UCSD-AML1 (cell line): ENCODE results near the gene SLC39A6.
"Not testable (repeated sequence)": the region's sequence is repeated elsewhere in the genome, so short reads cannot be mapped to it uniquely, and the experiment has no call there.

Experiments
- DNase-seq: peaks from one replicate; lab custom pipeline; 2025; ENCODE audit not compliant: unreplicated experiment; lab: John Stamatoyannopoulos, UW

The SLC39A6 gene

DNA sequence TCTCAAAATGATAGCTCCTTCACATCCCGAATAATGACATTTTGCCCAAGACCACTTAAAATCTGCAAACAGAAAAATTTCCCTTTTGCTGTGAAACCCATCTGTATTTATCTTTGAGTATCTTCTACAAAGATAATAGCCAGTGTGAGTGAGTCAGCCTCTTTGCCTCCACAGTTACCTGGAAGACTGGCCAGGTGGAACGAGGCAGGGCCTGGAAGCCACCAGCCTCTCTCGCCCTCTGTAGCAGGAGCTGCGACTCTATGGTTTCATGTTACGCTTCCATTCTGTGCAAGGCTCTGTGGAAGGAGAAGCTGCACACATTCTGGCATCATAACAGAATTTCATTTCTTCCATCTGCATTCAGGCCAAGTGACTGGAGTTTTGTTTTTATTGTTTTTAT lies 10.1 kb upstream of the SLC39A6 start:
- DNase-seq, result no peak

DNA sequence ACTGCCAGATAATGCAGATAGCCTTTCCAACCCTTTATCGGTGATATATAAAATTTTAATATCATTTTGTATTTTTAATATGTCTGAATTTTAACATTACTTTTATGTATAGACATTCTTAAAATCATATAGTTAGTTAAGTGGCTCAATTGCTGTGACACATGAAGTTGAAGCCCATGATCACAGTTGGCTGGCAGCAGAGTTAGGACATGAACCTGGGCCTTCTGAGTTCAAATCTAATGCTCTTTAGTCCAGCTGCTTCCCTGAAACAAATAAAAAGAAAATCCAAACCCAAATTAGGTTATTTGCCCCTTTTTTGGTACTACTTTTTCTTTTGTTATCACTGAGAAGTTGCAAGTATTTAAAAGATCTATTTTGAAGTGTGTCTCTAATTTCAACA lies 6.1 kb upstream of the SLC39A6 start:
- DNase-seq, result no peak

DNA sequence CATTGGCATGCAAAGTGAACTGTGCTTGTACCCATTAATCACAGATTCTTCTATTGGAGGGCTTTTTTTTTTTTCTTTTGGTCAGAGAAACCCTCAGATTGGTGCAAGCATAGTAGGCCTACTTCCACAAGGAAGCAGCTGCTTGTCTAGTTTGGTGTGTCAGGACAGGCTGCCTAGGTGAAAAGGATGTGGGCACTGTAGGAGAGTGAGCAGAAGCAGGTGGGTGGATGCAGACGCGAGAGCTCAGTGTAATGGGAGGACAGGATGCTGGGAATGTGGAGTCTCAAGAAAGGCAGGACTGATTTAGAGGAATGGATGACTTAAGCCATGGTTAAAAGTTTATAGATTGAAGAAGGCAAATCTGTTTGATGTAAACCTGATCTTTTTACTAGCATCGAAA lies 3.6 kb upstream of the SLC39A6 start:
- no peak for DNase-seq

DNA sequence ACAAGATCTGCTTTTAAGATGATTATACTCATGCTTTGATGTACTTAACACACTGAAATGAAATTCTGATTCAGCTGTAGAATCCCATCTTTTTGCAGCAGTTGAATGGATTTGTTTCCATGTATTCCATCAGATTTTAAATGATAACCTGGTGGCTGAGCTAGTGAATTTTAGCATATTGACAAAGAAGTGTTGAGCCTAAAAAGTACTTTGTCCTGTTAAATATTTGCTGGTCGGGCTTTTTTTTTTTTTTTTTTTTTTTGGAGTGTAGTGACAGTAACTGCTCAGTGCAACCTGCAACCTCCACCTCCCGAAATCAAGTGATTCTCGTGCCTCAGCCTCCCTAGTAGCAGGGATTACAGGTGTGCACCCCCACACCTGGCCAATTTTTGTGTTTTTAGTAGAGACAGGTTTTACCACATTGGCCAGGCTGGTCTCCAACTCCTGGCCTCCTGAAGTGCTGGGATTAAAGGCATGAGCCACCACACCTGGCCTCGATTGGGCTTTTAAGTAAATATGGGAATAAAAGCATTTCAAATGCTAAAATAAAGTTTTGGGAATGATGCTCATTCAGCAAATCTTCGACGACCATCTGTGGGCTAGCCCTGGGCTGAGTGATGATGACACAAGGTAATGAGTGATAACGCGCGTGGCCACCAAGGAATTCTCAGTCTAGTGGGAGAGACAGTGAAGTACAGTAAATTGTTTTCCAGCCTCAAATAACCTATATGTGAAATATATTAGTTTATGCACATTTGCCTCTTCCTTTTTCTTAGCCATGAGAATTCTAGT lies 2.7 kb upstream of the SLC39A6 start:
- DNase-seq, result no peak

DNA sequence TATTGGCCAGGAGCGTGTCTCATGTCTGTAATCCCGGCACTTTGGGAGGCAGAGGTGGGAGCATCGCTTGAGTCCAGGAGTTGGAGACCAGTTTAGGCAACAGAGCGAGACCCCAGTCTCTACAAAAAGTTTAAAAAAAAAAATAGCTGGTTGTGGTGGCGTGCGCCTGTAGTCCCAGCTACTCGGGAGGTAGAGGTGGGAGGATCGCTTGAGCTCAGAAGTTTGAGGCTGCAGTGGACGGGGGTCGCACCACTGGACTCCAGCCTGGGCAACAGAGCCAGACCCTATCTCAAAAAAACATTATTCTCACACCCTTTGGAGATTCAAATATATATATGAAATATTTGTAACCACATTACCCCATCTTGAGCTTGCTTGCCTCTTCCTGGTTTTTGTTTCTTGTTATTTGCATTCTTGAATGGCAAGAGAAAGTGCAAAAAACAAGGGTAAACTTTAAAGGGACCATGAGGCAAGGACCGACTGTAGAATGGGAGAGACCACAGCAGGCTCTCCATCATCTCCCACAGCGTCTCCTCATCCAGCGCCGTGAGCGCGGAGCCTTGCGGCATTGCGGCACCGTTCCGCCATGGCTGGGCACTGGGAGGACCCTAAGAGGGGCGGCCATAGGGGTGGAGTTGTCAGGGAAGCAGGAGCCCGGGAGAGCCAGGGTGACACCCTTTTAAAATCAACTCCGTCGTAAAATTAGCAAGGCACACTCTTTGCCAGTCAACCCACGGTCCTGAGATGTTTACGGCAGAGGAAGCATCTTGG lies 1.9 kb upstream of the SLC39A6 start:
- no peak for DNase-seq

DNA sequence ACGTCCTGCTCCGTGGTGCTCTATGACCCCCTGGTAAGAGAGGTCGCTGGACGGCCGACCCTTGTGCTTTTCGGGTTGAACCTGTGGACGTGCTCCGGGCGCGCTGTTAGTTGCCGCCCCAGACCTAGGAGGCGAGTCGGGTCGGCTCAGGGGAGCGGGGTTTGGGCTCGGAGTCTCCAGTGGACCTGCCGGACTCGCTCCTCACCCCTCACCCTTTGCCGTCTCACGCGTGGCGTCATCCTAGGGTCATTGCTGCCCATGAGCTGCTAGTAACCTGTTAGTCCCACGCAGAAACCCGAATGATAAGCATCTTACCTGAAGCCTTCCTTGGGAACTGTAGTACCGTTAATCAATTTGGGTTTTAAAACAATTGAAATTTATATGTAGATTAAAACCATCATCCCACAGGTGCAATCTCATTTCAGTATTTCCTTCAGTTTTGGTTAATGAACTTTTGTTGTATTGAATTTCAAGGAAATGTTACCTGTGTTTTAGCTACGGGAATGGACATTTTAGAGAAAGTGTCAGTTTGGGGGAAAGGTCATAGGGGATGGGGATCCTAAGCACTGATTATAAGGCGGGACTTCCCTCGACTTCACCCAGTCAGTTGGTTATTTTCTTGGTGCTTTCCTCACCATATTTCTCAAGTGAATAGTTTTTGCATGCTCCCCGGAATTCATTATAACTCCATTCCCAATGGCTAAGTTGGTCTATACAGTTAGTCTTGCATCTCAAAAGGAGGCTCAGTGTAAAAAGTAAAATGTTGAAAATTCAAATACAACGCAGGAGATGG lies 1.1 kb upstream of the SLC39A6 start:
- DNase-seq, result no peak

DNA sequence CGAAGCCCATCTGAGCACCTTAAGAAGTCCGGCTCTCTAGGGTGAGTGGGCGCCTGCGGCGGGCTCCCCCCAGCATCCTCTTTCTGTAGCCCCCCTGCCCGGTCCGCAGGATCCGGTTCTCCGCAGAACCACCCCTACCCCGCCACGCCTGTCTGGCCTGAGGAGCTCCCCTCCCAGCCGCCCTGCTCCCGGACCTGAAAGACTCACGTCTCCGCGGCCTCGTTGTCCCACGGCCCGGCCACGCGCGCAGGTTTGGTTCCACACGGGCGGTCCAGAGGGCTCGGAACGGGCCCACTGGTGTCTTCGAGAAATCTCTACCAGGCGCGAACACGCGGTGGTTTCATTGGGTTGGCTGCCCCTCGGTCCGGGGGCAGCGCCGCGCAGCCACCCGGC lies 237 bp downstream of the SLC39A6 start:
- no peak for DNase-seq

DNA sequence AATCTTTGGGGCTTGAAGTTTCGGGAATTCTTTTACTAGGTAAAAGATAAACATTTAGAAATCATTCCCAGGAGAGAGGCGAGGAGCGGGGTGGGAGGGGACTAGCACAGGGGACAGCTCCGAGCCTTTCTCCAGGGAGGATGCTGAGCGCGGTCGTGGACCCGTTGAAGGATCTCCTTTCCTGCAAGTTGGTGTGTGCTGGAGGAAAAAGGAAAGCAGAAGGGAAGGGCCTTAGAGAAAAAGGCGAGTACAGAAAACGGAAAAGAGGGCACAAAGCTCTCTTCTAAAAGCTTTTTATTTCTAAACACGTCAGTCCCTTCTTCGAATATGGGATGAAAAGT lies 640 bp downstream of the SLC39A6 start:
- no peak for DNase-seq

DNA sequence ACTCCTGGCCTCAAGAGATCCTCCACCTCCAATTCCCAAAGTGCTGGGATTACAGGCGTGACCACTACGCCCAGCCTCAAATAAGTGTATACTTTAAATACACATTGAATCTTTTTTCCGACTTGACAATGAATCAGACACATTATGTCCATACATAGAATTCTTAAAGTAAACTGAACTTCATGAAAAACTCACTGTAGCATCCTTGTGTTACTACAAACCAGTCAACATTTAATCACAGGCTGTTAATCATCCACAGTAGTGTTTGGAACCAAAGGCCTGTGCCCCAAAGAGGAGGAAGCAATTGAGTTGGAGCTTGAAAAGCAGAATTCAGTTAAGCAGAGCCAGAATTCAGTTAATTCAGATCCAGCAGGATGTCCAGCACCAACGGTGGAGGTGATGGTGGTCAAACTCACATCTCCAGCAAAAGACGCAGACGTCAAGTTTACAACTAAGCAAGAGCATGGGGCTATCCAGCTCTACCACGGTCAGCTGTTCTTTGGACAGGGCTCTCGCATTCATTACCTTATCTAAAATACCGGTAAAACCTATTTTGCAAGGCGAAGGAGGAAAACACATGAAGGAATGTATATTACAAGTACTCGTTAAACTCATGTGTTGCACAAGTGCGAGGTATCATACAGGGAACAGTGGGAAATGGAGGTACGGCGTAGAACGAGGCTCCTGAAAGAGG lies 1.2 kb downstream of the SLC39A6 start:
- no peak for DNase-seq

DNA sequence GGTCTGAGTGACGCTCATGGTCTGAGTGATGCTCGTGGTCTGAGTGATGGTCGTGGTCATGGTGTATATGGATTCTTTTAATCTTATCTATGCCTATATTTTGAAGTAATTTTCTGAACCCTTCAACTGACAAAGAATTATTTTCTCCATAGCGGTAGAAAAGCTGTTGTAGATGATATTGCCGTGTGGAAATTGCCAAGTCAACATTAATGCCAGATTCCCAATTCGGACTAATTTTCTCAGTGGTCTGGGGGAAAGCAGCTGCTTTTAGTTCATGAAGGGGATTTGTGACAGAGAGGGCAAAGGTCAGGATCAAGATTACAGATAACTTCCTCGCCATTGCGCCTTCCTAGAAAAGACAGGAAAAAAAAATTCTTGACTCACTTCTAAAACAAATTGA lies 2.5 kb downstream of the SLC39A6 start:
- DNase-seq, result no peak

DNA sequence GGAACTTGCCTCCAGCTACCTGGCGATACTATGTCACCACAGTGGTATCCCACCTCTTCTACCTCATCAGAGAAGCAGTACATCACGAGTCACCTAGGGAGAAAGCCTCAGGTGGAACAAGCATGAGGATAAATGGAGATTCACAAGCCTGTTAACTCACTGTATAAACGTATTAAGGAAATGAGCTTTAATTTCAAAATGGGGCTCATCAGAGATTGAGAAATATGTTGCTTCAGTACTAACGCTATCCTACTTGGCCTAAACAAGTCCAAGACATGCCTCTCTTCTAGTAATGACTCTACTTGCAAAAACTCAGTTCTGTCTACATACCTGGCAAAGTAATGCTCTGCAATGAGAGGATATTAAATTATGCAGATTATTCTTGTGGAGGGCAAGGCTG lies 4.3 kb downstream of the SLC39A6 start:
- DNase-seq, result no peak

DNA sequence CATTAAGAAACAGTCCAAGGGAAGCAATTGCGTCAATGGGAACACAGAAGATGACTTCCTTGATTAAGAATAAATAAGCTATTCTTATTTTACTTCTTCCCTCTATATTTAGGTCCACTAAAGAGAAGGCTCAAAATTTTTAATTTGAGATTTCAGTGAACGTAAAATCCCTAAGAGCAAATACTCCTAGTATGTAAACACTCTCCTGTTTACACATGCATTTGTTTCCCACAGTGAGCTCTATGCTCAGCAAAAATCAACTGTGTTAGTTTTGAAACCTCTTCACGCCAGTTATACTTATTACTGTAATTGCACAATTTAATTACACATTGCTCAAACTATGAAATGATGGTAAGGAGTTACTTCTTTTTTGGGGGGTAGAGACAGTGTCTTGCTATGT lies 8.8 kb downstream of the SLC39A6 start:
- DNase-seq, result no peak

DNA sequence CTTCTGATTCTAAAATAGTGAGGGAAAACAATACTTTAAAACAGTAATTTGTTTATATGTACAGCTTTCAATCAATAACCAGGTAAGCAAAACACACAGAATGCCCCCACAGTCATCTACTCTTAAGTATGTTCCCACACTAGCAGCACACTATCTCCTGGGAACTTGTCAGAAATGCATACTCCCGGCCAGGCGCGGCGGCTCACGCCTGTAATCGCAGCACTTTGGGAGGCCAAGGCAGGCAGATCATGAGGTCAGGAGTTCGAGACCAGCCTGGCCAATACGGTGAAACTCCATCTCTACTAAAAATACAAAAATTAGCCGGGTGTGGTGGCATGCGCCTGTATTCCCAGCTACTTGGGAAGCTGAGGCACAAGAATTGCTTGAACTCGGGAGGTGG lies 12.4 kb downstream of the SLC39A6 start:
- not testable (repeated sequence) for DNase-seq

DNA sequence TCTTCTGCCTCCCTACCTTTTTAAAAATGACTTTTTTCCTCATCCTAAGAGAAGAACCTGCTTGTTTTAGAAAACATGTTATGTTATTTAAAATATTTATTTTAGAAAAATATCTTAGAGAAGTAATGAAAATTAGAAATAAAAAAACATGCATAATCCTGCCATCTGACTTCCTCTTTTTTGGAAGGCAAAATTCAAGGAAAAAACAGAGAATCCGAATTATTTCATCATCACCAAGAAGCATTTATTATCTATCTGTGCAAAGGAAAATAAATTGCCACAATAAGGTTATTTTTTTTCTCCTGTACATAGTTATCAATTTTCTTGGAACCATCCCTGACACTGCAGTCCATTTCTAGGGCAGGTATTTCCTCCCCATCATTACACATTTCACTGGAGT lies 14.4 kb downstream of the SLC39A6 start:
- no peak for DNase-seq

DNA sequence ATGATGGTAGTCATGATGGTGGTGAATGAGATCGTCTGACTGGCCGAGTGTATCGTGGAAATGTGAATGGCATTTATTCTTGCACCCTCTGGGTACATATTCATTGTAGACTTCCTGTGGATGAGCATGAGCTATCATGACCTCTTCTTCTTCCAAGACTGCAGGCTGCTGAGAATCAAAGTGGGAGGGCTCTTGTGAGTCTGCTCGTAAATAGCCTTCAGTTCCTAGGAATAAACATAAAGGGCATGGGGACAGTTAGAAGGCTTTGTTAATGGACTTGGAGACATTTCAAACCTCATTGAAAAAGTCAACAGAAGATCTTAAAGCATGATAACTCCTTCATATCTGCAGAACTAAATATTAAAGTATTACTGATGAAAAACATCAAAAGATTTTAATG lies 14.9 kb downstream of the SLC39A6 start:
- DNase-seq, result no peak

DNA sequence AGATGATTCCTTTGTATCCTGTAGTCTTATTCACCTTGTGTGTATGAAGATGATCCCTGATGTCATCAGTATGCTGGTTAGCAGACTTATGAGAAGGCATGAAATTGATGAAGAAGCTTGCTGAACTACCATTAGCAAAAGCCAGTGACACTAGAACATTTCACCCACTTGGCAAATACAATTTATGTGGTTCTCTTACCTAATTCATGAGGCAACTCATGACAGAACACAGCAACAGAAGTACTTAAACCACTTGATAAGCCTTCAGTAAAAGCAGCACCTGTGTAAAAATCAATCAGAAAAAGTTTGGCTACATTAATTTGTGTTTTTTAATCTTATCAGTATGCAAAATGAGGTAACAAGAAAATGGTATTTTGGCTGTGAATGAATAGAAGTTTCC lies 16.8 kb downstream of the SLC39A6 start:
- DNase-seq, result no peak

DNA sequence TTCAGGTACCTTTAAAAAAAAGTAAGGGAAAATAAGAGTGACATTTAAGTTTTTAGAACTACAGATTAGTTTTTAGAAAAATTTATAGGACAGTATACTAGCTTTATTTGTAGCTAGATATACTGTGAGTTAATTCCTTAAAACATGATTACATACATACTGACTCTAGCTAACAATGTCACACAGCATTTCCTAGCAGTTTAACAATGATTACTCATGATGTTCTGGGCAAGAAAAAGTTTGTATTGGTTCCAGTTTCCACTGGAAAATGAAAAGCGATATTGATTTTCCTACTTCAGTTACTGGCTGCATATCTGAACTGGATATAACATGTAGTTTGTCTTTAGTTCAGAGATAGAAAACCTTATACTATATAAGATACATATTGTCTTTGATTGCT lies 19.4 kb downstream of the SLC39A6 start:
- DNase-seq, result no peak

DNA sequence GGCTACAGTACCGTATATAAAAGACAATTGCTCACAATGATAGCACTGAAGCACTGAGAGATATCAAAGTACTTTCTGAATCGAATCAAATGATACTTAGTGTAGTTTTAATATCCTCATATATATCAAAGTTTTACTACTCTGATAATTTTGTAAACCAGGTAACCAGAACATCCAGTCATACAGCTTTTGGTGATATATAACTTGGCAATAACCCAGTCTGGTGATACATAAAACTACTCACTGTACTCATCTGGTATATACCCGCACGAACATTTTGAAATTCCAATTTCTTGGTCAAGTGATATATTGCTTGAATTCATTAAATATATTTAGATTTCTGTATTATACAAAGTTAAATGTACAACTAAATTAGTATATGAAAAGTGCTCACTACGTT lies 20.5 kb downstream of the SLC39A6 start:
- no peak for DNase-seq

DNA sequence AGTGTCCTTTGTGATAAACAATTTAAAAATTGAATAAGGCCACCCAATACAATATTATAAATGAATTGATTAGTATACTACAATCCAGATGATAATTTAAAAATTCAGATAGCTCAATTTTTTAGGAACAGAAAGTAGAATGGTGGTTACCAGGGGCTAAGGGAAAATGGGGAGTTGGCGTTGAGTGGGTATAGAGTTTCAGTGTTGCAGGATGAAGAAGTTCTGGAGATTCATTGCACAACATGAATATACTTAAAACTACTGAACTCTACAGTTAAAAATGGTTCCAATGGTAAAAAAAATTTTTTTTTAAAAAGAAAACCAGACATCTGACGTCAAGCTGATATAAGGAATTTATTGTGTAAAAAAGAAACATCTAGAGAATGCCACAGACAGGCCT lies 20.9 kb downstream of the SLC39A6 start:
- DNase-seq, result no peak

DNA sequence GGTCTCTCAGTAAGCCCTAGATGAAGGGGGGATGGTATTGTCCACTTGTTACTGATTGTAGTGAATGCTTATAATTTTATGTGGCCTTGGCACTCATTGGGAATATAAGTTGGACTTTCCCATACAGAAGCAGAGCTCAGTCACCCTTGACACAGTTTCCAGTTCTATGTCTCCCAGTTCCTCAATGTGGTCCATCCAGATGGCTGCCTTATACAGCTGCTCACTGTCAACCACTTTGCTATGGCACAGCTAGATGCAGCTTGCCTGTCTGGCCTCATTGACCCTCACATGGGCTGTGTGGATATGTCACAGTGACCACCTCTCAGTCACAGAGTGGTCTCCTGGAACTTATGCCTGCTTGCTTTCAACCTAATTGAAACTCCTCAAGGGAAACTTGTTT lies 21.7 kb downstream of the SLC39A6 start:
- no peak for DNase-seq

DNA sequence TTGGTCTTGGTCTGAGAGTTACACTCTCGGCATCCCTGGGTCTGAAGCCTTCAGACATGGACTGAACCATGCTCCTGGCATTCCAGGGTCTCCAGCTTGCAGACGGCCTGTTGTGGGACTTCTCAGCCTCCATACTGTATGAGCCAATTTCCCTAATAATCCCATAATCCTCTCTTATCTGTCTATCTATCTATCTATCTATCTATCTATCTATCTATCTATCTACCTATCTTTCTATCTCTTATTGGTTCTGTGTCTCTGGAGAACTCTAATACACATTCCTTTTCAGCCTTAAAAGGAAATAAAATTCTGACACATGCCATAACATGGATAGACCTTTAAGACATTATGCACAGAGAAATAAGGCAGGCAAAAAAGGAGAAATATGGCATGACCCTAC lies 24.4 kb downstream of the SLC39A6 start:
- DNase-seq, result no peak
